HG03457 (cell line): Measurements from ENCODE around the gene MEGF11.

Experiments
- ATAC-seq: cut with Tn5 transposase; IDR thresholded peaks from one replicate; pipeline ENCODE4 v1.9.1; 2021; ENCODE audit warnings: moderate number of reproducible peaks; ENCODE audit not compliant: unreplicated experiment

Gene MEGF11

GRCh38 chr15:66071921-66072295, 181.6 kb downstream of the MEGF11 start:
- no peak for ATAC-seq

- no peak for ATAC-seq
These were observed 182.2 kb downstream of the MEGF11 start for GRCh38 chr15:66071160-66071920.

- ATAC-seq, result no peak
These were observed 183.2 kb downstream of the MEGF11 start for GRCh38 chr15:66070220-66070934.

- ATAC-seq, result no peak
These were observed 183.8 kb downstream of the MEGF11 start for GRCh38 chr15:66069751-66070150.

GRCh38 chr15:66068801-66069200, 184.7 kb downstream of the MEGF11 start:
- no peak for ATAC-seq

GRCh38 chr15:66067687-66068086, 185.9 kb downstream of the MEGF11 start:
- no peak for ATAC-seq

GRCh38 chr15:66066481-66066880, 187.1 kb downstream of the MEGF11 start:
- no peak for ATAC-seq

- ATAC-seq, result no peak
These were observed 187.5 kb downstream of the MEGF11 start for GRCh38 chr15:66066005-66066404.

- no peak for ATAC-seq
These were observed 188.2 kb downstream of the MEGF11 start for GRCh38 chr15:66065325-66065724.

GRCh38 chr15:66063147-66063546, 190.4 kb downstream of the MEGF11 start:
- ATAC-seq, result no peak

GRCh38 chr15:66057089-66057488, 196.5 kb downstream of the MEGF11 start:
- no peak for ATAC-seq

- ATAC-seq, result no peak
These were observed 199.6 kb downstream of the MEGF11 start for GRCh38 chr15:66053991-66054390.

- no peak for ATAC-seq
These were observed 201.7 kb downstream of the MEGF11 start for GRCh38 chr15:66051833-66052232.

- ATAC-seq, result no peak
These were observed 203.3 kb downstream of the MEGF11 start for GRCh38 chr15:66050264-66050663.

GRCh38 chr15:66049353-66049752, 204.2 kb downstream of the MEGF11 start:
- ATAC-seq, result no peak

GRCh38 chr15:66047321-66048024, 206.1 kb downstream of the MEGF11 start:
- ATAC-seq, result no peak

- ATAC-seq, result no peak
These were observed 206.8 kb downstream of the MEGF11 start for GRCh38 chr15:66046751-66047150.

- no peak for ATAC-seq
These were observed 207.2 kb downstream of the MEGF11 start for GRCh38 chr15:66046326-66046725.

GRCh38 chr15:66045542-66045941, 208.0 kb downstream of the MEGF11 start:
- no peak for ATAC-seq

GRCh38 chr15:66044837-66045236, 208.7 kb downstream of the MEGF11 start:
- ATAC-seq, result no peak

- ATAC-seq, result no peak
These were observed 210.3 kb downstream of the MEGF11 start for GRCh38 chr15:66043264-66043663.

GRCh38 chr15:66042624-66043023, 210.9 kb downstream of the MEGF11 start:
- no peak for ATAC-seq
